Transverse colon (tissue), 4 donors: ENCODE results near the gene CELSR1. TPM values are rescaled to one million over a fixed set of nuclear protein-coding genes. Genes with fewer than 3 reads are reported as not detected.

Experiments
- DNase-seq: peaks from one replicate; pipeline ENCODE4 v3.0.0-alpha.2; 2019
- H3K27ac ChIP-seq, 4 donors: fragments of 200-600 bp; sonication (generic); 2 replicates each; pipeline ENCODE4 v1.5.1; 2016 to 2018; ENCODE audit warnings: inconsistent platforms in 4 of 4
- H3K27me3 ChIP-seq: fragments of 200-600 bp; sonication (generic); 2 replicates; pipeline ENCODE4 v1.5.1; 2017; ENCODE audit warnings: inconsistent platforms
- H3K36me3 ChIP-seq, 4 donors: fragments of 200-600 bp; sonication (generic); 2 replicates each; pipeline ENCODE4 v1.5.1; 2017 to 2019; ENCODE audit warnings: inconsistent platforms in 4 of 4
- H3K4me1 ChIP-seq, 4 donors: fragments of 200-600 bp; sonication (generic); 2 replicates each; pipeline ENCODE4 v1.5.1; 2017 to 2020; ENCODE audit warnings: inconsistent platforms in 4 of 4
- H3K4me3 ChIP-seq, 4 donors: fragments of 200-600 bp; sonication (generic); 1 replicate in 1 of 4; 2 replicates in 3 of 4; pipeline versions ENCODE4 v1.5.1 to v1.6.1; 2017 to 2019; ENCODE audit warnings: inconsistent platforms in 4 of 4
- H3K9me3 ChIP-seq, 2 donors: fragments of 200-600 bp; sonication (generic); 2 replicates each; pipeline ENCODE4 v1.5.1; 2017 to 2019; ENCODE audit warnings: inconsistent platforms in 2 of 2
- EP300 ChIP-seq: sonication (generic); formaldehyde crosslinking; IDR thresholded peaks from one replicate; pipeline ENCODE4 v1.6.1; 2017; ENCODE audit warnings: antibody characterized with exemption, low read depth
- POLR2A ChIP-seq: fragments of 450-650 bp; IDR thresholded peaks from one replicate; pipeline ENCODE4 v1.6.1; 2016; ENCODE audit warnings: antibody characterized with exemption, mild to moderate bottlenecking, moderate library complexity
- POLR2AphosphoS5 ChIP-seq, 3 donors: sonication (generic); formaldehyde crosslinking; IDR thresholded peaks; one replicate each; pipeline ENCODE4 v1.6.1; 2016; ENCODE audit warnings: antibody characterized with exemption in 3 of 3
- WGBS, 2 donors: methylation state at CpG; one replicate each; pipeline ENCODE4 v1.1.5; 2018; ENCODE audit warnings: low coverage in 1 of 2; 5-methylcytosine and 5-hydroxymethylcytosine counted together
- in situ Hi-C, 4 donors: fragments of 200-750 bp; cut with MboI; loops; one replicate each; pipeline versions ENCODE4 v1.15.0 to v1.15.1; 2017; ENCODE audit warnings: low sequenced_read_pairs in 3 of 4, low pct_ligation_motif_present in 1 of 4, low pct_unique_long_range_greater_than_20kb in 1 of 4
- intact Hi-C: fragments of 100-400 bp; cut with DNase I; formaldehyde crosslinking; loops from one replicate; pipeline ENCODE4 v1.15.1; 2023; ENCODE audit warnings: low total_unique reads
- total RNA-seq, 4 donors: library from RNA; depleted of rRNA; stranded (reverse); fragments of >200 nt; gene quantifications; one replicate each; pipeline ENCODE4 v1.1.0, GENCODE V29; 2016
- TF ChIP-seq, protein P1 (sequence below), 5 experiments: fragments of 200-600 bp in 3 of 5; fragments of 450-650 bp in 2 of 5; sonication (generic) in 3 of 5; IDR thresholded peaks; 1 replicate in 2 of 5; 2 replicates in 3 of 5; pipeline ENCODE4 v1.5.1; 2016 to 2017; ENCODE audit warnings: antibody characterized with exemption in 5 of 5, inconsistent platforms in 3 of 5, mild to moderate bottlenecking in 2 of 5, moderate library complexity in 1 of 5

The CELSR1 gene
- total RNA-seq, 4 donors from 2014 or later: 0.96 to 2.5 (median 1.4) TPM

DNA sequence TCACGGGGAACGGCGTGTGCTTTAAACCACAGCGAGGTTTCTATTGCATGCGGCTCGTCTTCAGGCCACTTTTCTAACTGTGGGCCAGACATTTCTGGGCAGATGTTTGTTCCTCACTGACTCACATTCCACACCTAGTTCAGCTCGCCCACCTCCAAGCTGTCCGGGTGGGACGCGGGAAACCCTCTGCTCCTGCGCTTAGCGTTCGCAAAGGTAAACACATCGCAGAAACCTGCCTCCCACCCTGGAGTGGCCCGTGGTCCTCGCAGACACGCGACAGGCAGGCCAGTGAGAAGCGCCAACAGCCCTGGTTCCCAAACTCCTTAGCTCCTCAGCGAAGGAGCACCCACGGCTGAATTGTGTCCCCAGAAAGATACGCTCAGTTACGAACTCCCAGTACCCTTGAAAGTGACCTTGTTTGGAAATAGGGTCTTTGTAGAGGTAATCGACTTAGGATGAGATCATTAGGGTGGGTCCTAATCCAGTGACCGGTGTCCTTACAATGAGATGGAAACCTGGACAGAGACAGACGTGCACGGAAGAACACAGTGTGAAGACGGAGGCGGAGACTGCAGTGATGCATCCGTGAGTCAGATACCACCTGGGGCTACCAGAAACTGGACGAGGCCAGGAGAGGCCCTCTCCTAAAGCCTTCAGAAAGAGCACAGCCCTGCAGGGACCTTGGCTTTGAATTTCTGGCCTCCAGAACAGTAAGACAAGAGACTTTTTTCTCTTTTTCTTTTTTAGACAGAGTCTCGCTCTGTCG is 82.7 kb downstream of the CELSR1 start:
- intact Hi-C loops (no loop called here), in situ Hi-C loops (no loop called here)
- Histone ChIP-seq H3K27ac (no peak overlapping the region), H3K9me3 (no peaks in the 10 kb centered on the region), H3K27me3 (no peaks in the 10 kb centered on the region), H3K4me1 (no peaks in the 10 kb centered on the region), H3K36me3 (no peaks in the 10 kb centered on the region), H3K4me3 (no peak overlapping the region)
- TF ChIP-seq POLR2AphosphoS5 (IDR thresholded peaks at IDR 0.05): no peak
- WGBS, 2 donors: 90 to 92% methylated on average over 2 to 33 of the region's 33 CpGs
- no peak for DNase-seq

DNA sequence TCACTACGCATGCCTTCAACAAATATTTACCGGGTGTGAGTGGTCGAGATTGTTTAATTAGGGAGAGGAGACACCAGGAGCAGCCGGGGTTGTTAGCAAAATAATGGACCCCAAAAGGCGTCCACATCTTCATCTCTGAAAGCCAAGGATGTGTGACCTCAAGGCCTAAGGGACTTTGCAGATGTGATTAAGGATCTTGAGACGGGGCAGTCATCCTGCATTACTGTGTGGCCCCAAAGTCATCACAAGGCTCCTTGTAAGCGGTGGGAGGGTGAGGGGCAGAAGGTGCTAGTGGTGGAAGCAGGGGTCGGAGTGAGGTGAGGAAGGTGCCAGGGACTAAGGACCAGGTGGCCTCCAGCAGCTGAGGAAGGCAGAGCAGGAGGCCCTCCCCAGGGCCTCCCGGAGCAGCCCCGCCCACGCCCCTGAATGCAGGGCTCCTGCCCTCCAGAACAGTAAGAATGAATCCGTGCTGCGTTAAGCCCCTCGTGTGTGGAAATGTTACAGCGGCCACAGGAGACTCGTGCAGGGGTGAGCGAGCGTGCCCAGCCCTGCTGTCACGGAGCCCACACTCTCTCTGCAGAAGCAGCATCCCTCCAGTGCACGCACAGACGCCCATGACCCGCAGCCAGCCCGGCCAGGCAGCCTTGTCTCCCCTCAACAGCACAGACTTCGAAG is 83.5 kb downstream of the CELSR1 start:
- TF ChIP-seq POLR2A: no peak
- TF ChIP-seq, protein P1, sequence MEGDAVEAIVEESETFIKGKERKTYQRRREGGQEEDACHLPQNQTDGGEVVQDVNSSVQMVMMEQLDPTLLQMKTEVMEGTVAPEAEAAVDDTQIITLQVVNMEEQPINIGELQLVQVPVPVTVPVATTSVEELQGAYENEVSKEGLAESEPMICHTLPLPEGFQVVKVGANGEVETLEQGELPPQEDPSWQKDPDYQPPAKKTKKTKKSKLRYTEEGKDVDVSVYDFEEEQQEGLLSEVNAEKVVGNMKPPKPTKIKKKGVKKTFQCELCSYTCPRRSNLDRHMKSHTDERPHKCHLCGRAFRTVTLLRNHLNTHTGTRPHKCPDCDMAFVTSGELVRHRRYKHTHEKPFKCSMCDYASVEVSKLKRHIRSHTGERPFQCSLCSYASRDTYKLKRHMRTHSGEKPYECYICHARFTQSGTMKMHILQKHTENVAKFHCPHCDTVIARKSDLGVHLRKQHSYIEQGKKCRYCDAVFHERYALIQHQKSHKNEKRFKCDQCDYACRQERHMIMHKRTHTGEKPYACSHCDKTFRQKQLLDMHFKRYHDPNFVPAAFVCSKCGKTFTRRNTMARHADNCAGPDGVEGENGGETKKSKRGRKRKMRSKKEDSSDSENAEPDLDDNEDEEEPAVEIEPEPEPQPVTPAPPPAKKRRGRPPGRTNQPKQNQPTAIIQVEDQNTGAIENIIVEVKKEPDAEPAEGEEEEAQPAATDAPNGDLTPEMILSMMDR (IDR thresholded peaks at IDR 0.05): no peak
- no peak for TF ChIP-seq EP300
- TF ChIP-seq POLR2AphosphoS5 (IDR thresholded peaks at IDR 0.05): no peak

DNA sequence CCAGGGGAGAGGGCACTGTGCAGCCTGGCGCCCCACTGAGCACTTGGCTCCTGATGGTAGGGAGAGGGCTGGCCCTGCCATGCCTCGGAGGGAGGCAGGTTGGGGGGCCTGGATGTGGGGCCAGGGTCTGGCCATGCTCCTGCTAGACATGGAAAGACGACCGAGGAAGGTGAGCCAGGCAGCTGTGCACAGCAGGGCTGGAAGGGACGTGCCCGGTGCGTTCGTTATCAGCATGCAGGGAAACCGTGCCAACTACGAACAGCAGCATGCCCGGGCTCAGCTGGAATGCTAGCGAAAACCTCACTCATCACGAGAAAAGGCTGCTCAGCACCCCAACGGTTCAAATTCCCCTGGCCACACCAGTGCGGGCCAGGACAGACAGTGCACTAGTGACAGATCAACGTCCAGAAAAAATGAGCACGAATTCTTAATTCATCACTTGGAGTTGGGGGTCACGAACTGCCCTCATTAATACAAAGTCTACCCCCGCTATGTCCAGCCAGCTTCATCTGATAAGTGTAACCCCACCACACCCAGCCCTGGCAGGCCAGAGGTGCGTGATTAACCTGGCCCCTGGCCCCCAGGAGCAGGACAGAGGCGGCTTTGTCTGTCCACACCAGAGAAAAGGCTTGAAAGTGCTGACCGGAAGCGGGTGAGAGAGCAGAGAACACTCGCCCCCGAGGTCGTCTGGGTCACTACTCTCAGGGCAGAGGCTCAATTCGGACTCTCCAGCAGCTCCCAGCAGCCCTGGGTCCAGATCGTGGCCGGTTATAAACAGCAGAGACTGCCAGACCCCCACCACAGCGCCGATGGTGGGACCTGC is 84.2 kb downstream of the CELSR1 start:
- Histone ChIP-seq H3K27me3 (no peaks in the 10 kb centered on the region), H3K9me3 (no peaks in the 10 kb centered on the region), H3K4me1 (no peaks in the 10 kb centered on the region), H3K36me3 (no peaks in the 10 kb centered on the region), H3K27ac (no peak overlapping the region), H3K4me3 (no peak overlapping the region)
- intact Hi-C loops (no loop called here), in situ Hi-C loops (no loop called here)
- TF ChIP-seq POLR2A: no peak
- no peak for TF ChIP-seq POLR2AphosphoS5 (IDR thresholded peaks at IDR 0.05)
- TF ChIP-seq, protein P1 (IDR thresholded peaks at IDR 0.05): no peak
- TF ChIP-seq EP300: no peak
- no peak for DNase-seq
- 70 to 86% methylated on average over 9 to 31 of the region's 31 CpGs for WGBS, 2 donors

More for the DNA sequence above, 83.5 kb downstream of the CELSR1 start:
- DNase-seq: no peak
- Histone ChIP-seq H3K27ac (no peak overlapping the region), H3K27me3 (no peaks in the 10 kb centered on the region), H3K36me3 (no peaks in the 10 kb centered on the region), H3K9me3 (no peaks in the 10 kb centered on the region), H3K4me1 (no peaks in the 10 kb centered on the region), H3K4me3 (no peak overlapping the region)
- WGBS, 2 donors: 81 to 94% methylated on average over 6 to 24 of the region's 24 CpGs
- intact Hi-C loops (no loop called here), in situ Hi-C loops (no loop called here)

DNA sequence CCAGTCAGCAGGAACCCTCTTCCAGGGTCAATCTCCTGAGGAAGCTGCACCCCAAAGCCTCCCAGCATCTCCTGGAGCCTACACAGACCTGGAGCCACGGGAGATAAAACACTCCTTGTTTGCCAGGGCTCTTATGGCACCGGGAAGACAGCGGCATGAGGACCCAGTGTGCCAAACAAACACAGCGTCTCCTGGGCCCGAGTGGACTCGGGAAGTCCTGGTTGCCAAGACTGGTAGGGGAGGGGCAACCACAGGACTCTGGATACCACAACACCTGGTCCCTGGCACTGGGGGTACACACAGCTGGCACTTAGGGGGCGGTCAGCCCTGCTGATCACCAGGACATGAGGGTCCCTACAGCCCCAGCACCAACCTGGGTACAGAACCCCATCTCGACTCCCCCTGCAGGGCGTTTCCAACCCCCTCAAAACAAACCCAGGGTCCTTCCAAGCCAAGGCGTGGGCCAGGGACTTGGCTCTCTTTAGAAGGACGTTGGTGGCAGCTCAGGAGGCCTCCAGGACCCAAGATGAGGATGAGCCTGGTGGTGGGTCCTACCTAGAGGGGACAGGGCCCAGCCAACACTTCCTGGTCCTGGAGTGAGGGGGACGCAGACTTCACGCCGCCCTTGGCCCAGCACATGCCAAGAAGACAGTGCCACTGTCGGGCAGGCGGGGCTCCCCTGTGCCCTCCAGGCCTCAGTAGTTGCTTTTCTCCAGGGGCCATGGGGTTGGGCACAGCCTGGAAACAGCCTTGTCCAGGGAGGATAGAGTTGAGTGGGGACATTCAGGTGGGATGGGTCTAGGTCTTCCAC is 85.0 kb downstream of the CELSR1 start:
- Histone ChIP-seq H3K9me3 (no peaks in the 10 kb centered on the region), H3K36me3 (no peaks in the 10 kb centered on the region), H3K27ac (no peak overlapping the region), H3K4me1 (no peaks in the 10 kb centered on the region), H3K4me3 (no peak overlapping the region), H3K27me3 (no peaks in the 10 kb centered on the region)
- 88% methylated on average over 16 of the region's 16 CpGs; no CpG with 5 or more reads in 1 of the 2 donors for WGBS, 2 donors
- no peak for TF ChIP-seq EP300
- TF ChIP-seq POLR2A: no peak
- TF ChIP-seq POLR2AphosphoS5 (IDR thresholded peaks at IDR 0.05): no peak
- TF ChIP-seq, protein P1 (IDR thresholded peaks at IDR 0.05): no peak
- no peak for DNase-seq
- intact Hi-C loops: no loop called here
- in situ Hi-C loops: no loop called here
